HG02588 (cell line): Measurements from ENCODE around the gene SLC25A39.

Experiments
- ATAC-seq: cut with Tn5 transposase; IDR thresholded peaks from one replicate; pipeline ENCODE4 v1.9.1; 2021; ENCODE audit warnings: mild to moderate bottlenecking, moderate library complexity; ENCODE audit not compliant: unreplicated experiment

Gene SLC25A39

DNA sequence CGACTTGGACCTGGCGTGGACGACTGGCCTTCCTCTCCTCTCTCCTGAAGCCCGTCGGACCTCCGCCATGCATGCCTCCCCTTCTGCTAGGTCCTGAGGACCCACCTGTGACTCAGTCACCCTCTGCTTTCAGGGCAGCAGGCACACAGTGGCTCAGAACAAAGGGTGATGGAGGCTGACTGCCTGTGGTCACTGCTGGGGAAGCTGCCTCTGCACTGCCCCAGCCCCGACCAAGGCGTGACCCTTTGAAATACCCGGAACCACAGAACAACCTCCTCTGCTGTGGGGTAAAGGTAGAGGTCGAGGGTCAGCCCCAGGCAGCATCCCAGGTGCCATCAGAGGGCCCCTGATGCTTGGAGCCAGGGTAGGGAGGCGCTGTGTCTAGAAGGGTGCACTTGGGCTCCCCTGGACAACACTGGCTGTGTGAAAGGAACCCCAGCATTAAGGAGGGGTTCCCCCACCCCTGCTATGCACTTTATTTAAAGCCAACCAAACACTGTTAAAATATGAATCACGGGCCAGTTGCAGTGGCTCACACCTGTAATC, 44.2 kb downstream of the SLC25A39 start:
- ATAC-seq: no peak

DNA sequence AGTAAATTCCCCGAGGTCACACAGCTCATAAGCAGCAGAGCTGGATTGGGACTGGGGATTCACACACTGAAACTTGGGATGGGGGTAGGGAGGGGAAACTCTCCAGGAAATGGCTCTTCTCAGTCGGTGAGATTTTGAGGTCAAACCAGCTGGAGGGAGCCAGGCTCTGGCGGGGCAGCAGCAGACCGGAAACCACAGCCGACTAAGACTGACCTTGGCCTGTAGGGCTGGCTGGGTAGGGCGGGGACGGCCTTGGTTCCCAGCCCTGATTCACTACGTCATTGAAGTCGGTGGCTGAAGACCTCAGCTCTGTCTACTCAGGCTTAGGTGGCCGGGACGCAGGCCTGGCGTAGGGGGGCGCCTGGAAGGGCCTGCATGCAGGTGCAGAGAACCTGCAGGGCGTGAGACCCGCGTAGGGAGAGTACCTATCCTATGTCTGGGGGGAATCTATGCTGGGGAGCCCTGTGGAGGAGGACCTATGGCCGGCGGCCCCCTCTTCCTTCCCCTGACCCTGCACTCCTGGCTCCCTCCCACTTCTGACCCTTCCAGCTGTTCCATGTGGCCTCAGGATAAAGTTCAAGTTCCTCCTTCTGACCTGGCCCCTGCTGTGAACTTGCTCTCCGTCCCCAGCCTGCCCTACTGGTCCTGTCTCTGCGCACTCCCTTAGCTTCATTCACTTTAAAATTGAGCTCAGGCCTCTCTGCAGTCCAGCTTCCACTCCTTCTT, 44.8 kb downstream of the SLC25A39 start:
- ATAC-seq: peak; percentile 87

- no peak for ATAC-seq
Observed at GRCh38 chr17:44279346-44279665, 45.3 kb downstream of the SLC25A39 start.

DNA sequence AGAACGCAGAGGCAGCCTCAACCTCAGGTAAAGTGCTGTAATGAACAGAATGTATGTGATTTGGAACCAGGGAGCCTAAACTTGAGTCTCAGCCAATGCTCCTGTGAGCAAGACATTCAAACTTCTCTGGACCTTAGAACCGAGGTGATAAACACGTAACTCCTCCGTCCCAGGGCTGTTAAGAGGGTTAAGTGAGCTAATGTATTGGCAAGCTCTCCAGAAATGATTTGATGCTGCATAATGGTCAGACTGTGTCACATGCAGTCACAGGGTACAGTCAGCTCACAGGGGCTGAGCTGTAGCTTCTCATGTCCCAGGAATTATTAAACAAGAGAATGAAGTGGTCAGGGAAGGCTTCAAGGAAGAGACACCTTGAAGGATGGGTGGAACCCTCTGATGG, 46.6 kb downstream of the SLC25A39 start:
- no peak for ATAC-seq

DNA sequence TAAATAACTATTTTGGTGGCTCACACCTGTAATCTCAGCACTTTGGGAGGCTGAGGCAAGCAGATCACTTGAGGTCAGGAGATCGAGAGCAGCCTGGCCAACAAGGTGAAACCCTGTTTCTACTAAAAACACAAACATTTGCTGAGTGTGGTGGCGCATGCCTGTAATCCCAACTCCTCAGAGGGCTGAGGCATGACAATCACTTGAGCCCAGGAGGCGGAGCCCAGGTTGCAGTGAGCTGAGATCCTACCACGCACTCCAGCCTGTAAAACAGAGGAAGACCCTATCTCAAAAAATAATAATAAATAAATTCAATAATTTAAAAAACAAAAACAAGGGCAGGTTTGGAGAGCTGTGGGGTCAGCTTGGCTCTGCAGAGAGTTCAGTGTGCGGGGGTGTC, 51.0 kb downstream of the SLC25A39 start:
- ATAC-seq: no peak

GRCh38 chr17:44272954-44273353, 51.7 kb downstream of the SLC25A39 start:
- ATAC-seq: no peak

DNA sequence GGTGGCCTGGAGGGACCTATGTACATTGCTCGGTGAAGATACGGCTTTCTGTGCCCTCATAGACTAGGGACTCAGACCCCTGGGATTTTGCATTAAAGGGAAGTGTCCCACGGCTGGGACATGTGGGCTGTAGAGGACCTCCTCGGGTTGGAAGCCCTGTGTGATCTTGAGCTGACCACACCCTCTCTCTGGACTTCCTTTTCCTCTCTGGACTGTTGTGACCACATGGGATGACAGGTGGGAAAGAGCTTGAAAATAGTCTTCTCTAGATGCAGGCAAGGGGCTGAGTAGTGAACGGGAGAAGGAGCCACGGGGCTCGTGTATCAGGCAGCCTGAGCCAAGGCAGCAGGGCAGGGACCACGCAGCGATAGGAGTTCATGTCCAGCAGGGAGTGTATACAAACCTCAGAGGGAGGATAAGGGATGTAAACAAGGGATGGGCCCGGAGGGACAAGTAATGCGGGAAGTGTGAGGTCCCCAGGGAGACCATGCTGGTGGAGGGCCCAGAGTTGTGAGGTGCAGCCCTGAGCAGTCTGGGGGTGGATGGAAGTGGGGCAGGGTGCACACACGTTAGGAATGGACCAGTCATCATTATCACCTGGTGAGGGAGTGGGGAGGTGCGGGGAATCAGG, 52.2 kb downstream of the SLC25A39 start:
- no peak for ATAC-seq
